GM19438 (cell line): ENCODE results near the gene MAPRE2.
A peak's percentile ranks its signal among the peaks of the same experiment; 100 is the strongest.
"Not testable (repeated sequence)": the region's sequence is repeated elsewhere in the genome, so short reads cannot be mapped to it uniquely, and the experiment has no call there.

ENCODE experiments used
- ATAC-seq: cut with Tn5 transposase; IDR thresholded peaks from one replicate; pipeline ENCODE4 v1.9.1; 2021; ENCODE audit warnings: low read depth; ENCODE audit not compliant: unreplicated experiment

MAPRE2 gene

DNA sequence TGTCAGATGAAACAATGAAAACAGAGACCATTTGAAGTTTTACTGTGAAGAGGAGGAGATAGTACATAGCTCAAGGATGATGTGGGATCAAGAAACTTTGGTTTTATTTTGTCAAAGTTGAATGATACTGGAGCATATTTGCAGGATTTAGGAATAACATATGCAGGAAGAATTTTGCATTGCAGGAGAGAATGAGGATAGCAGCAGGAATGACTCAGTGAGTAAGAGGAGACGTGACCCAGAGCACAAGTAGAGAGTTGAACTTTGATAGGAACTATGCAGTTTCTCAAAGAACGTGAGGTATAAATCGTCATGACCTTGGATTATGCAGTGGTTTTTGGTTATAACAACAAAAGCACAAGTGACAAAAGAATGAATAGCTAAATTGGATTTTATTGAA is 47.7 kb downstream of the MAPRE2 start:
- no peak for ATAC-seq

- no peak for ATAC-seq
Measured at GRCh38 chr18:35089382-35089781, 48.2 kb downstream of the MAPRE2 start.

- ATAC-seq, result no peak
Measured at GRCh38 chr18:35089891-35090550, 48.8 kb downstream of the MAPRE2 start.

GRCh38 chr18:35091841-35092240 is 50.6 kb downstream of the MAPRE2 start:
- no peak for ATAC-seq

DNA sequence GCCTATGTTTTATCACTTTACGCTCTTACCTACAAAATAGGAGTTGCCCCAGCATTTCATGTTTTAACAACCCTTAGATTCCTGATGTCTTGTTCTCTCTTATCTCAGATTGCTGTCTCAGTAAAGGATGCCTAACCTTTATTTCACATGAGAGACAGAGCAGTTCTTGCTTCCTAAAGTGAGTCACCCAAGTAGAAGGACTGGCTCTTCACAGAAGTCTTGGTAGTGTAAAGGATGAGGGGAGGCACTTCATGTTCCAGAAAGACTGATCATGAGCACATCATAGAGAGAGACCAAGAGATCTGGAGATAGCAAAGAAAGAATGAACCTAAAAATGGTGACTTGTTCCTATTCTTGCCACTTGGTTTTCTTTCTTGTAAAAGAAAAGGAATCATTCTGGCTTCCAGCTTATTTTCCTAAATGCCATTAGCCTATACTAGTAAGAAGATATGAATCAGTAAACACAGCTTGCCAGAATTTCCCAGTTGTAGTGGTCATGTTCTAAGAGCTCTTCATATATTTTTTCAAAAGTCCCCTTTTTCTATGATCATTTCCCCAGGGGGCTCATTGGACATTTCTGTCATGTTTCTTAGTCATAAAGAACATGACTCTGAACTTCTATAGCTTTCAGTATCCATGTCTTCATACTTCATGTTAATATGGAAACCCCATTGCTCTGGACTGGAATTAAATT is 54.9 kb downstream of the MAPRE2 start:
- ATAC-seq, result peak; percentile 65

DNA sequence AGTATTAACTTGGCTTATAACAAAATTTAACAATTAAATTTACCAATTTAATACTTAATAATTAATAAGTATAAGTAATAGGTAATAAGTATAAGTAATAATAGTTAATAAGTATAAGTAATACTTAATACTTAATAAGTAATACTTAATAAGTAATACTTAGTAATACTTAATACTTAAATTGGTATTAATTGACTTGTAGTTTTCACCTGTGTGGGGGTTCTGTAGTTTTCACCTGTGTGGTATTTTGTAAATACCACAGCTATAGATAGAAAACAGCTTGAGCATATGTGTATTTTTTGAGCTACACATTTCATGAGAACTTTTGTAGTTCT is 55.4 kb downstream of the MAPRE2 start:
- no peak for ATAC-seq

GRCh38 chr18:35097195-35097594 is 56.0 kb downstream of the MAPRE2 start:
- ATAC-seq, result no peak

DNA sequence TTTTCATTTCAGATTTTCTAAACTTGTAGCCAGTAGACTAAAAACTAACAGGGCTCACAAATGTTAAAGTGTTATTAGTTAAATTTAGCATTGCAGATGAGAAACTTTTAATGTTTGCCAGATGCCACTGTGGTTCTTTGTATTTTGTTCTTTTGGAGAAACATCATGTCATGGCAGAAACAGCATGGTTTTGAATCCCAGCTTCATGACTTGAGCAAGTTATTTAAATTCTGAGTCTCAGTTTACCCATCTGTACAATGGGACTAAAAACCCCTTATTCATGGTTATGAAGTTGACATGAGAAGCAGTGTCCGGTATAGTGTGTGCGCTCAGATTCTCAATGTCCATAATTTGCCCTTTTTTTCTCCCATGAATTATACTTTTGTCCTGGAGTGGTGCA is 56.5 kb downstream of the MAPRE2 start:
- no peak for ATAC-seq

DNA sequence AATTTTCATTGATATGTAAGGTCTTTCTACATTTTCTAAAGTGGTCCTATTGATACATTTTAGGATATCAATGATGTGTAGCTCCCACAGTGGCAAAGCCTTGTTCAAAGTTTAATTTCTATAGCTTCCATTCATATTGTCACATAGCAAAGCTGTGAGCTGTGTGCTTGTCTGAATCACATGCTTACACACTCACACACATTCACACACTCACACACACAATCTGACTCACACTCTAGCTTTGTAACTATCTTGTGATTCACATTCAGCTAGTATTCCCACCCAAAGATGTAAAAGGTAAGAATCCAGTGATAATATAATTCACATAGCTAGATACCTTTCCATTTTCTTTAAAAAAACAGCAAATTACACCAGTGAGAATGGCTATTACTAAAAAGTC is 58.7 kb downstream of the MAPRE2 start:
- ATAC-seq, result no peak

GRCh38 chr18:35104391-35105051 is 63.3 kb downstream of the MAPRE2 start:
- no peak for ATAC-seq

- no peak for ATAC-seq
Measured at GRCh38 chr18:35106013-35106844, 65.0 kb downstream of the MAPRE2 start.

DNA sequence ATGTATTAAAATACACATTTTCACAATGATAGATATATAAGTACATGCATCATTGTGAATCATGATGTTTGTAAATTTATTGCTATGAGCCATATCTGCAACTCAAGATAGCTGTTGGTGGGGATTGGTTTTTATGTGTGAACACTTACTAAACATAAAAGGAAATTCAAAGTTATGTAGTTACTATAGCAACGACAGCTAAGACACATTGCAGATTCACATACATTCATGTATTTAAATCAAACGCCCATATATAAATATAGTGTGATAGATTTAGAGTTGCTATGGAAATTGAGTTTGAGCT is 65.6 kb downstream of the MAPRE2 start:
- ATAC-seq, result no peak

GRCh38 chr18:35107216-35107615 is 66.0 kb downstream of the MAPRE2 start:
- no peak for ATAC-seq

DNA sequence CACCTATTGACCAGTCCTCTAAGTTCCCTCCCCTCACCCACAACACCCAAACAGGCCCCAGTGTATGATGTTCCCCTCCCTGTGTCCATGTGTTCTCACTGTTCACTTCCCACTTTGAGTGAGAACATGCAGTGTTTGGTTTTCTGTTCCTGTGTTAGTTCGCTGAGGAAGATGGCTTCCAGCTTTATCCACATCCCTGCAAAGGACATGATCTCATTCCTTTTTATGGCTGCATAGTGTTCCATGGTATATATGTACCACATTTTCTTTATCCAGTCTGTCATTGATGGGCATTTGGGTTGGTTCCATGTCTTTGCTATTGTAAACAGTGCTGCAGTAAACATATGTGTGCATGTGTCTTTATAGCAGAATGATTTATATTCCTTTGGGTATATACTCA is 66.9 kb downstream of the MAPRE2 start:
- not testable (repeated sequence) for ATAC-seq

DNA sequence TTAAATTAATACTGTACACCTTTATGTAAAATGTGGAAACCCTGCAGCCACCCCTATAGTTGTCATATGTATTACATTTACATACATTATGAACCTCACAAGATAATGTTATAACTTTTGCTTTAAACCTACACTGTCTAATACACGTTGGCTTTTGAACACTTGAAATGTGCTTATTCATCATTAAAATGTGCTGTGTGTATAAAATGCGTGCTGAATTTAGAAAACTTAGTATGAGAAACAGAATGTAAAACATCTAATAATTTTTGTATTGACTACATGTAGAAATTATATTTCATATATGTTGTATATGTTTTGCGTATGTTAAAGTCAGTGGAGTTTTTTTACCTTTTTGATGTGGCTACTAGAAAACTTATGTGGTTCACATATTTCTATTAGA is 68.8 kb downstream of the MAPRE2 start:
- no peak for ATAC-seq

DNA sequence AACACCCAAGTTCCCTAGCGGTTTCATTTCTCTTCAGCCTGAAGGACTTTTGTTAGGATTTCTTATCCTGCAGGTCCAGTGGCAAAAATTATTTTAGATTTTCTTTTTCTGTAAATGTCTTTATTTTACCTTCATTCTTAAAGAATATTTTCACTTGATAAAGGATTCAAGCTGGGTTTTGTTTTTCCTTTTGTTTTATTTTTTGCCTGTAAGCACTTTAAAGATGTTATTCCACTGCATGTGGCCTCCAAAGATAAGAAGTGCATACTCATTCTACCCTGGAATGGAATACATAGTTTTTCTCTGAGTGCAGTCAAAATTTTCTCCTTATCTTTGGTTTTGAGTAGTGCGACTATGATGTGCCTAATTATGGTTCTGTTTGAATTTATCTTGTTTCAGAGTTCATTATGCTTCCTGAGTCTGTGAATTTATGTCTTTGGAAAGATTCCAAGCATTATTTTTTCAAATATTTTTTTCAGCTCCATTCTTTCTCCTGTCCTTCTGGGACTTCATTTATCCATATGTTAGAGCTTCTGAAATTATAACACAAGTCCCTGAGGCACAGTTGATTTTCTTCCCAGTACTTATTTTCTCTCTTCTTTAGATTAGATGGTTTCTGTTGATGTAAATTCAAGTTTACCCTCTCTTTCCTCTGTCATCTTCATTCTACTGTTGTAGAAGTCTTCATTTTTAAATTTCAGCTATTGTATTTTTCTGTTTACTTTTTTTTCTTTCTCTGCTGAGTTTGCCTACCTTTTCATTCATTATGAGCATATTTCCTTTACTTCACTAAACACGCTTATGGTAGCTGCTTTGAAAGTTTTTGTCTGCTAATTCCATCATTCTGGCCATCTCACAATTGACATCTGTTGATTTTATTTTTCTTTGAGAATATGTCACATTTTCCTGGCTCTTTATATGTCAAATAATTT is 69.6 kb downstream of the MAPRE2 start:
- no peak for ATAC-seq

DNA sequence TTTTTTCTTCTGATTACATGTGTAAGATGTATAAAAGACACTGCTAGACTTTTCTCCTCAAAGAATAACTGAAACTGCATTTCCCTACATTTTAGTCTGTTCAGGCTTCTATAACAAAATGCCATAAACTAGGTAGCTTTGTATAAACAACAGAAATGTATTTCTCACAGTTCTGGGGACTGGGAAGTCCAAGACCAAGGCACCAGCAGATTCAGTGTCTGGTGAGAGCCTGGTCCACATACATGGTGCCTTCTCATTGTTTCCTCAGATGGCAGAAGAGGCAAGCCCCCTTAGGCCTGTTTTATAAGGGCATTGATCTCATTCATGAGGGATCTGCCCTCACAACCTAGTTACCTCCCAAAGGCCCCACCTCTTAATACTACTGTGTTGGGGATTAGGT is 71.5 kb downstream of the MAPRE2 start:
- ATAC-seq, result no peak

DNA sequence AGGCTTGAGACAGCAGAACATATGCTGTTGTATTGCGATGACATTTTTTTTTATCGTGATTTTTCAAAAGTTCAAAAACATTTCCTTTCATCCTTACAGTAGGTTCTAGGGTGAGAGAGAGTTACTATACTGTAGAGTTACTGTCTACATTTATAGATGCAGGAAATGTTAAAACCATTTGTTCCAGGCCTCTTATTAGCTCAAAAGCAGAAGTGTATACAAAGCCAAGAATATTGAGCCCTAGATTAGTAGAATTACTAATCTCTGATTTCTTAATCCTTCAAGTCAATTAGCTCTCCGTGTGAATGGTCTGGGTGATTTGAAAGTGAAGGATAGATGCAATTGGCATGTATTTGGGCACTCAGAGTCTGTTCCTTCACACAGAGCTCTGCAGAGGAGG is 73.1 kb downstream of the MAPRE2 start:
- no peak for ATAC-seq

DNA sequence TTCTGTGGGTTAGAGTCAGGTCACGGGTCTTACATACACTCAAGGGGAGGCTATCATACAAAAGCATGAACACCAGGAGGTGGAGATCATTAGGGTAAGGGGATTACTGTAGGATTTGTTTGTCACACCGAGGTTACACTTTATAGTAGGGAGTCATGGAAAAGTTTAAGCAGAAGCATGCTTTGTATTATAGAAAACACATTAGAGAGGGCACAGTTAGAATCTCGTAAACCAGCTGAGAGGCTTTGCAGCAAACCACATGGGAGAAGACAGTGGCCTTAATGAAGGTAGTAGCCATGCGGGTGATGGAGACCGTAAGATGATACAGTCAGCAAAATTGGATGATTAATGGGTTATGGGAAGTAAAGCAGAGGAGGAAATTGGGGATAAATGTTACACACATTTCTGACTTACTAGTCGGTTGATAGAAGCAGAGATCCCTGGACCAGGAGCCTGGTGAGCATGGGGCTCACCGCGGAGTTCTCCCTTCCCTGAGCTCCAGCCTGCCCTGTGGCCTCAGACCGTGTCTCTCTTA is 75.6 kb downstream of the MAPRE2 start:
- ATAC-seq, result no peak

- ATAC-seq, result no peak
Measured at GRCh38 chr18:35117372-35117771, 76.2 kb downstream of the MAPRE2 start.
